CD4-positive, alpha-beta T cell treated with Interleukin-17A for 4 hours (primary cell): ENCODE data around the gene WFS1.

ENCODE experiments used
- DNase-seq: peaks from one replicate; pipeline ENCODE4 v3.0.0-alpha.2; 2020; ENCODE audit warnings: mixed read lengths

WFS1 gene

GRCh38 chr4:6341696-6342095, 72.0 kb downstream of the WFS1 start:
- no peak for DNase-seq

DNA sequence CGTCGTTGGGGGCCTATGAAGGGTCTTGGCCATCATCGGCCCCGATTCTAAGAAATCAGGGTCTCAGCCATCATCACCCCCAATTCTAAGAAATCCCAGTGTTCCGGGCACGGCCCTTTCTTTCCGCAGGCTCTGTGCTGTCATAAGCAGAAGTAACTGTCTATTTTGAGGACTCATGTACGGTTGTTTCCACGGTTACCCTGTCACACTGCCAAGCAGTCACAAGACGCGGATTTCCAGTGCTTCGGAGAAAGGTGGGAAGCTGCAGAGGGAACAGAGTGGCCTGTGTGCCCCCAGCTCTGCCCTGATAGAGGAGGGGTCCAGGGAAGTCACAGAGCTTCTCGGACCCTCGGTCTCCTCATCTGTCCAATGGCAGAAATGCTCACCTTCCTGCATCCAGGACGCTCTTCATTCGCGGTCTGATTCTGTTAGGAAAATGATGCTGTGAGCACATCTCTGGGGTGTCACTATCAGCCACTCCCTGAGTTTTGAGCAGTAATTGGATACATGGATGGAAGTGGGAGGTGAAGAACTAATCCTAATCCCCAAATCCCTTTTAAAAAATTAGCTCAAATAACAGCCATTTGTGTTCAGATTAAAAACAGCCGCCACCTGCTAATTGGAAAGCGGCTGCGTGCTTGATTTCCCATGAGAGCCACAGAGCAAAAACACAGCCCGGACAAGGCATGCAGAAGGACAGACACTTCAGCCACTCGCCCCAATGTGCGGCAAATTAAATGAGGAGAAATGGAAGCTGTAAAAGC, 73.1 kb downstream of the WFS1 start:
- no peak for DNase-seq

DNA sequence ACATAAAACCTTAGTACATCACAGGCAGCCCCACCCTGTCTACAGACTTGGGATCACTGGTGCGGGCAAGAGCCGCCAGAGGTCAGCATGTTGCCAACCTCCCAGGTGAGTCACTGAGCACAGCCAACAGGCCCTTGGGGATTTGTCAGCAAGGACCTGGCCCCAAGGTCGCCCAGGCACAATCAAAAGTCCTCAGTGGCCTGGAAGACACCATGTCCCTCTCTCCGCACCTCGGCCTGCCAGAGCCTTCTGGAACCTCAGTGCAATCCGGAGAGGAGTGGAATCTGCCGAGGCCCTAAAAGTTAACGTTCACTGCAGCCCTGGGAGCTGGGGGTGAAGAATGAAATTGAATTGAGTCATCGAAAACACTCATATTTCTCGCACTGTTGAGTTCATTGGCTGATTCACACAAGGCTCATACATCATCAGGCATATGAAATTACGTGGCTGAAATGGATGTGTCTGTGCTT, 74.3 kb downstream of the WFS1 start:
- DNase-seq: peak; percentile 0

- DNase-seq: no peak
Measured at GRCh38 chr4:6345096-6345830, 75.6 kb downstream of the WFS1 start.

DNA sequence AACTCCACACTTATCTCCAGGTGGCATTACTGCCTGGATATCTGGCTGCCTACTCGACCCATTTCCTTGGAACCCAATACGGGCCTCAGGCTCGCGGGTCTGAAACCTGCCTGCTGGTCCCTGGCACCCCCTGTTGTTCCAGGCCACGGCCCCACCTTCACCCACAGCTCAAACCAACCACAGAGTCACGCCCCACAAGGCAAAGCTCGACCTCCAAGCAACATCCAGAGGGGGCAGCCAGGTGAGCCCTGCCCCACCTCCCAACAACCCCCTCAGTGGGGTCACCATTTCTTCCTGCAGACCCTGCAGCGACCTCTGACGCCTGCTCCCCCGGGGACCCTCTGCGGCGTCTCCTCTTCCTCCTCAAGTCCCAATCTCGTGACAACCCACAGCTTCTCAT, 76.2 kb downstream of the WFS1 start:
- no peak for DNase-seq

DNA sequence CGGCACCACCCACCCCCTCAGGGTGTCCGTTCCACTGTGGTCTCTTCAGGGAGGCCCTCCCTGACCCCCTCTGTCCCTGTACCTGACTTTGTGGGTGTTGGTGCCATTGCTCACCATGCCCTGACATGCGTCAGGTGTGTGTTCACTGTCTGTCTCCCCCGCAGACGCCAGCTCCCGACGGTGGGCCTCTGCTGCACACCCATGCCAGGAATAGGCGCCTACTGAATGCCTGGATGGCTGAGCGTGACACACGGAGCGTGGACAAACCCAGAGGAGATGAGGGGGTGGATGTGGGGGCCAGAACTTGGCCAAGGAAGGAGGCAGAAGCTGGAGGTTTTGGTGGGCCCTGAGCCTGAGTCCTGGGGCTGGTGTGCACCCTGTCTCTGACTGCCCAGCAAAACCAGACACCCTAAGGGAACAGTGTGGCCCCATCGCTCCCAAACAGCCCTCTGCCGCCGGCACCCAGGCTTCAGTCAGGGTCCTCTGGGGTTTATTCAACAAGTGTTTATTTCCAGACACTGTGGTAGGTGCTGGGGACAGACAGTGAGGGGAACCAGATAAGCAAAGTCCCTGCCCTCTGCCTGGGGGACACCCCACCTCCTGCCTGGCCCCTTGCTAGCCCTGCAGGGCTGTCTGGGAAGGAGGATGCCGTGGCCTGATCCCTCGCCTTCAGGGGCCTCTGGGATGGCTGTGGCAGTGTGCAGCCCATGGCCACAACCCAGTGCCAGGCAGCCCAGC, 76.9 kb downstream of the WFS1 start:
- DNase-seq: no peak

GRCh38 chr4:6347511-6348045, 77.9 kb downstream of the WFS1 start:
- no peak for DNase-seq

GRCh38 chr4:6348408-6348807, 78.8 kb downstream of the WFS1 start:
- DNase-seq: no peak

GRCh38 chr4:6349896-6350603, 80.4 kb downstream of the WFS1 start:
- DNase-seq: no peak

GRCh38 chr4:6350646-6351045, 81.0 kb downstream of the WFS1 start:
- DNase-seq: no peak

DNA sequence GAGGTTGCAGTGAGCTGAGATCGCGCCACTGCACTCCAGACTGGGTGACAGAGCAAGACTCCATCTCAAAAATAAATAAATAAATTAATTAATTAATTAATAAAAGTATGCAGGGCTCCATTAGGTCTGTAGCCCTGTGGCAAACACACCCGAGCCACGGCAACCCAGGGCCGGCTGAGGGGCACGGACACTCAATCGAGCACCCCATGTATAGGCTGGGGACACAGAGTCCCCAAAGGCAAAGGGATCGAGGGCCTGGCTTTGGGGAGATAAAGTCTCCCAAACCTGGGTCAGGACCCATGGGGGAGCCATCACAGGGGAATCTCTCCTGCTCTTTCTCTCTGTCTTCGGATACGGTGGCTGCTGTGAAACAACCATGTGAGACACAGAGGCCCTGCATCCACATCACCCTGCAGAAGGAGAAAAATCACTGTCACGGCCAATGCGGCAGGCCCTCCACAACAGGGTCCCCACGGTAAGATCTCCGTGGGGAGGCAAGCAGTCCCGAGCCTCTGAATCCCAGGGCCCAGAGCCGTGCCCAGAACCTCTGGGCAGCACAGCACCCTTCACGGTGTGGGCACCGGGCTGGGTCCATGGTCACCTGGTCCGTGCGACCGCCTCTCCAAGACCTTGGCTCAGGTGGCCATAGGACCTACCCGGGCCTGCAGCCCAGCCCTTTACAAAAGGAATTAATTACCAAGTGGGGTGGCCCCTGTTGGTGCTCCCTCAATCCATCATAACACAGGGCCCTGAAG, 81.8 kb downstream of the WFS1 start:
- DNase-seq: no peak

- no peak for DNase-seq
Measured at GRCh38 chr4:6352031-6352692, 82.5 kb downstream of the WFS1 start.
